Cardiac septum (tissue), 1 donor: ENCODE results near the gene PDCD4. TPM values are rescaled to one million over a fixed set of nuclear protein-coding genes. Genes with fewer than 3 reads are reported as not detected.

Experiments
- DNase-seq: peaks from one replicate; pipeline ENCODE4 v3.0.0-alpha.2; 2020; ENCODE audit warnings: low spot score
- intact Hi-C: fragments of 100-400 bp; cut with DNase I; formaldehyde crosslinking; loops from one replicate; pipeline ENCODE4 v1.14.0; 2022
- total RNA-seq: library from RNA; stranded (reverse); fragmentation: NEBNext Ultra II Directional; extraction: Animal tissue kit (Norgen Biotek cat#: 25700); gene quantifications from one replicate; pipeline ENCODE4 v1.2.1, GENCODE V29; 2021
- donor health status: DM: no; HTN: no; CAD: no.

Gene PDCD4
- total RNA-seq, 1 donor from 2014 or later: 42.0 TPM

GRCh38 chr10:110946496-110946895 lies 74.8 kb downstream of the PDCD4 start:
- DNase-seq: no peak
- intact Hi-C loops: no loop called here

- no peak for DNase-seq
- intact Hi-C loops: no loop called here
Observed at GRCh38 chr10:110947061-110947595, 75.4 kb downstream of the PDCD4 start.

Other genes with a start within 250 kb of the PDCD4 start
- 105 TPM for gene RBM20, start 227.6 kb upstream of the PDCD4 start, total RNA-seq
- 31.1 TPM for gene BBIP1, start 47.3 kb downstream of the PDCD4 start, total RNA-seq
- gene SHOC2, start 47.7 kb downstream of the PDCD4 start, total RNA-seq: 51.4 TPM
- 1.1 TPM for gene ADRA2A, start 205.1 kb downstream of the PDCD4 start, total RNA-seq